HG03521 (cell line): ENCODE data around the gene TPM1.

Experiments
- ATAC-seq: cut with Tn5 transposase; IDR thresholded peaks from one replicate; pipeline ENCODE4 v1.9.1; 2021; ENCODE audit warnings: mild to moderate bottlenecking, moderate library complexity; ENCODE audit not compliant: unreplicated experiment

The TPM1 gene

DNA sequence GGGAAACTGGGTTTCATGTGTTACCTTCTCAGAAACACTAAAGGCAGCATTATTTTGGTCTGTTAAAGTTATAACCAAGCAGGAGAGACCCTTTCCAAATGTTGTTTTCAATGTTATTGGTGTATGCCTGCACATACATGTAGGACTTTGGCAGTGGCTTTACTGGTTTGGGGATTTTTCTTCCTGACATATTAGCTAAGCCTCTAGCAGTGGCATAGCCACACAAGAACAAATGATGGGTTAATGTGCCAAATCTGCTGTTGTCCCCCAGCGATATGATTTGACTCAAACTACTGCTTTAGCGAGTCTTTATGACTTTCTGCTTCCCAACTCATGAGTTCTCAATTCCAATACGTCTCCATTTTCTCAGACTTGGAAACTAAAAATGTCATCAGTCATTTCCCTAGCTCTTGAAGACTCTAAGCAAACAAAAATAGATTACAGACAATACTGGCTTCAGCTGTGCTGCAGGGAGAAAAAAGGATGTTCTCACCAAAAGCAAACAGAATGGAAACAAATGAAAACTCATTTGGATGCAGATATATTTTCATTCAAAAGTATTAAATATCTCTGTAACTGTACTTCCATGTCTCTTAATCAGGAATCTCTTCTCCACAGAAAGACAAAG is 29.6 kb downstream of the TPM1 start:
- no peak for ATAC-seq

DNA sequence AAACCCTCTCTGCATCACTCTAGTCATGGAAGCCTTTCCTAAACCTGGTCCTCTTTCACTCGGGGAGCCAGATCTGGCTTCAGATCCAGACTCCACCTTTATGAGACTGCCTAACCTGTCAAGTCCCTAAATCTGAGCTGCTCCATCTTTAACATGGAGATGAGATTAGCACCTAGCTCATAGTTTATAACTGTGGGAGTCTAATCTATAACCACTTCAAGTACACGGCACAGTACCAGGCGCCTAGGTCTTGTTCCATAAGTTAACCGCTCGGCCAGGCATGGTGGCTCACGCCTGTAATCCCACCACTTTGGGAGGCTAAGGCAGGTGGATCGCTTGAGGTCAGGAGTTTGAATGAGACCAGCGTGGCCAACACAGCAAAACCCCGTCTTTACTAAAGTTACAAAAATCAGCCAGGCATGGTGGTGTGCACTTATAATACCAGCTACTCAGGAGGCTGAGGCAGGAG is 30.3 kb downstream of the TPM1 start:
- ATAC-seq, result no peak

DNA sequence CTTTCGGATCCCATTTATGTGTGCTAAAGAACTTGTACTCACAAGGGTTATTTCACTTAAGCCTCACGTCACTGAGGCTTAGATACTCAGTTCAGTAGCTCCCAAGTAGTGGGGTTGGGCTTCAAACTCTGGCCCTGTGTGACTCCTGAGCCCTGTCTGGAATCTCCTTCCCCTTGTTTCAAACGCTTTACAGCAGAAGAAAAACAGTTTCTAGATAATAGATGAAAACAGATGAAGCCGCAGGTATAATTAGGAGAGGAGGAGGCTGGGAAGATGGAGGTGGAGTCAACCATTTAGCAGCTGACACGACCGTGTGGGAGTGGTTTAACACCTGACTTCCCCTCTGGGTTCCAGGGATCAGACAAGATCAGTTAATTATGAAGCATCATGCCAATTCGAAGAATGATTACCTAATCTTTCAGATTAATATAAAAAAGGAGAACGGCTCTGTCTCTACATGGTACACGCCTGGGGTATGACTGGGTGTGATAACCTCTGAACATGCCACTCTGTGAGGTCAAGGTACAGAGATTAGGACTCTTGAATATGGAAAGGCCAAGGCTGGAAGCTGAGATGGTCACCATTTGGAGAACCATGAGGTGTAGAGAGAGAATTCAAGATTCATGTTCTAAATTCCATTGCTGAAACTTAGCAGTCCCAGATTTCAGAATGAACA is 31.1 kb downstream of the TPM1 start:
- no peak for ATAC-seq

DNA sequence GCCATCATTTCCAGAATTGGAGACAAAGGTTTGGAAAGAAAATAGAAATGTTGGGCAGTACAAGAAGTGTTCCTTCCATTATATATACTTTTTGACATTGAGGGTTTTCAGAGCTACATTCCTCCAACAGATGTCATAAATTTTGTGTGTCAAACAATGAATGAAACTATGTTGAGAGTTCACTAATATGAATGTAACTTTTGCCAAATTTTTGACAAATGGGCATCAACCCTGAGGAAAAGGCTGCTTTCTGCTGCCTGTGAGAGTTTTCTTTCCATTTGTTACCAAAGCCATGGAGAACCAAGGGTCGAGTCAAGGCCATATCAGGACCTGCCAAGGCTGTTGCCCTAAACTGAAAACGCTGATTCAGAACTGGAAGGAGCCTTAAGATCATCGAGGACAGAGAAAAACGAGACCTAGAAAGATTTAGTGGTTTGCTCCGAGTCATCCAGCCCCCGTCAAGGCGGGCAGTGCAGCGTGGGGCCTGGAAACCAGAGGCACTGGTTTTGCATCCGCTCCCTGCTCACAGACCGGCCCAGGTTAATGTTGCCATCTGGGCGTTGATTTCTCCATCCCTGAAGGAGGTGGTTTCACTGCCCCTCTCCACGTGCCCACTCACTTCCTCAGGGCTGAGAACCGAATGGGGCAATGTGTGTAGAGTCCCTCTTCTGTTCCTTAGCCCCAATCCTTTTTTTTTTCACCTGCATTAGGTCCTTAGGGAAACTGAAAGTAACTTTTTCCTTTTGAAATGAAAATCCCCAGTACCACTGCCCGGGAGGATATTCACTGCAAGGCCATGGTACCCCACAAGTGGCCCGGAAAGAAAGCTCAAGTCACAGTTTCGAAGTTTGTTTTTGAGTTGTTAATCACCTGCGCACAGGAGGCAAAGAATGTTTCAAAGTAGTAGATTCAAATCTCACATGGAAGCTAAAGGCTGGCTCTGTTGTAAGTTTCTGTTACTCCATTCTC is 32.8 kb downstream of the TPM1 start:
- no peak for ATAC-seq

DNA sequence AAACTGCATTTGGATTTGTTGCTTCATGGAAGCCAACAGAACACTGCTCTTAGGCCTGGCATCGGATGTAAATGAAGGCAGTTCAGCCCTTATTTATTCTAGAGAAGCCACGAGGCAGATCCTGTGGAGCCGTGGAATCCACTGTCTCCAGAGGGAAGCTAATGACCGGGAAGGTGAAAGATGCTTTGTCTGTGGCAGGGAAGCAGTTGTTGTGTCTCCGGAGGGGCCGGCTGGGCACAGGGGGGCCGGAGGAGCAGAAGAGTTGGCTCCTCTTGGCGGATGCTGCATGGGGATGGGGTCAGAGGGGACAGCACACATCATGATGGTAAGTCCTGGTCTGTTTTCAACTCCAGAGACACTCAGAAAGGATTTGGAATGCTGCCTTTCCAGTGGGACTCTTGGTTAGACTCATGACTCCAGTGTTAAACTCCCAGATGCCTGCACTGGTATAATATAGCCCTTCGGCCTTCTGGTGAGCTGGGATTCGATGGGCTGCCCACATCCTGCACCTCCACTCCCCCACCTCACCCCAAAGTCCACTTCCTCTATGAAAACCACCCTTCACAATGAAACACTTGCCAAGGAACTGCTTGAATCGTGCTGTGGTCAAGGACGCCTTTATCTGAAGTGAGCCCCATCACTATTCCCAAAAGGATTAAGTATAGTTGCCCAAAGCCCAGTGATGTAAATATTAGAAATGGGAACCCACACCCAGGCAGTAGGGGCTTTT is 33.6 kb downstream of the TPM1 start:
- ATAC-seq, result no peak

DNA sequence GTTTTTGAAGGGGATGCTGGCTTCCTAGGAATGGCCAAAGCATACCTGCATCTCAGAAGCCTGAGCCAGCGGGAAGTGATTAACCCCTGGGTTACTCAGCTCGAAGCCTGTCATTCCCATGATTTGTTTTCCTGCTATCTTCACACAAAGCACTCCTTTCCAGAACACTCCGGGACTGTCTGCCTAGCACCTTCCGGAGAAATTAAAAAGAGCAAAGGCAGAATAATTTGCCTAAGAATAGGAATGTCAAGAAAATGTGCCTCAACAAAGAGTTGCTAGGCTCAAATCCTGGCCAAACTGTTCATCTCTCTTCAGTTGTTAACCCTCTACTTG is 34.1 kb downstream of the TPM1 start:
- no peak for ATAC-seq

DNA sequence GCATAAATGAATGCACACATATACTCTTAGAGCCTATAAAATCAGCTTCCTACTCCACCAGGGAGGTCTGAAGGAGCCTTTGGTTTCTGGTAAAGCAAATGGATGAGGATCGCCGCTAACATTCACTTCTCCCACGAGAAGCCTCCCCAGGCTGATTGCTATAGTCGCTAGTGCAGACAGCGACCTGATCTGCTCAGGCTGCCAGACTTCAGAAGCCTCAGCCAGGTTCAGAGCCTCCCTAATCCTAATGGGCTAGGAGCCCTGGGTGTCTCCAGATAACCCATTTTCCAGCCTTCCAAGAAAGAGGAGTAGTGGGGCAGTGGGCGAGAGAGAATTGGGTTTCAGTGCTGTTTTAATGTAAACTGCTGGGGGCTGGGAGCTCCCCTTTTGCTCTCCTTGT is 35.4 kb downstream of the TPM1 start:
- ATAC-seq, result no peak

DNA sequence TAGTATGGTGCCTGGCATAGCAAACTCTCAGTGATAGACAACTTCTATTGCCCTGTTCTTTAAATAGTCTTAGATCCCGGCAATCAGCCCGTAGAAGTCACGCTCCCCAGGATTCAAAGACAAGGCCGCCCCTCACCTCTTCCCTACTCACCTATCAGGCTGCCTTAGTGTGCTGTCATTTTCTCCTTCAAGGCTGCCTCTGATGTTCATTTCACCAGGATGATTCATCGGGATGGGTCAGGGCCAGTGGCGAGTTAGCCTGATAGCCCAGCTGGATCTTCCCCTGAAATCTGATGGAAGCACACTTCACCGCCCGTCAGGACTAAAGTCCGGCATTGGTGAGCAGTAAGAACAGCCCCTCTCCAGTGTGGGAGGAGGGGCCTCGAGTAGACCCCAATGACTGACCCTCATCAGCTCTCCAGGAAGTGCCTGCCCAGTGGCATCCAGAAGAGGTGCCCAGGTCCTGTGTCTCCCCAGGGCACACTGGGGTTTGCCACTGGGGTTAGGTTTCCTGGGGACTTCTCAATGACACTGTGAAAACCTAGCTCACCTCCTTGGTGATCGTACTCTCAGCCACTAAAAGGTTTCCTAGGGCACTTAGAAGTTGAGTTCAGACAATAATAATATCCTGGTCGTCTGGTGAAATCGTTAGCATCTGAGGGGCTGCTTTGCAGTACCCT is 37.5 kb downstream of the TPM1 start:
- ATAC-seq, result no peak

DNA sequence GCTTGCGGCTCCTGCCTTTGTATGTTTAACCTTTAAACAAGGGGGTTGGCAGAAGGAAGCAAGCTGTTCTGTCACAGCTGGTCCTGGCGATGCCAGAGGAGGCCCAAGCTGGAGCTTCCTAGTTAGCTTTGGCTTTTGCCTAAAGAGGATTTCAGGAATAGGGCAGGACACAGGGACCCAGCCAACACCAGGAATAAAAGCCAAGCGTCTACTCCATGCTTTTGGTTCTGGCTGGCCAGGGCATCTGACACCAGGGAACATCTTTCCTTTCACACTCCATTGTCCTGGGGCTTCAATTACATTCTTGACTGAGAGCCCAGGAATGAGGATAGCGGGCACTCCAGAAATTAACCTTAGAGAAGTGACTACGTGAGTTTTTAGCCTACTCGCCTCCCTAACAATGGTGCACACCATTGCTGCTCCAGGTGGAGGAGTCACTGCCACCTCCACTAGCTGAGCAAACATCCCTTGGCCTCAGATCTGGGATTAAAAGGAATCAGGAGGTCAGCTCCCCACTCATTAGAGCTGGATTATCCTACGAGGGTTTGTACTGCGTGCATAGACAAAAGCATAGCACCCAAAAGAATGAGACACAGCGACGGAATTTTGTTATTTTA is 38.2 kb downstream of the TPM1 start:
- ATAC-seq, result no peak

DNA sequence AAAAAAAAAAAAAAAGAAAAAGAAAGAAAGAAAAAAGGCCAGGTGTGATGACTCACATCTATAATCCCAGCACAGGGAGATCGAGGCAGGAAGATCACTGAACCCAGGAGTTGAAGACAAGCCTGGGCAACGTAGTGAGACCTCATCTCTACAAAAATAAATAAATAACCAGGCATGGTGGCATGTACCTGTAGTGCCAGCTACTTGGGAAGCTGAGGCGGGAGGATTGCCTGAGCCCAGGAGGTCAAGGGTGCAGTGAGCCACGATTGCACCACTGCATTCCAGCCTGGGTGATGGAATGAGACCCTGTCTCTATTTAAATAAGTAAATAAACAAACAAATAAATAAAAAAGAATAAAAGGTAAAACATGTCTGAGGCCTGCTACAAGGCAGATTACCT is 39.8 kb downstream of the TPM1 start:
- ATAC-seq, result no peak

DNA sequence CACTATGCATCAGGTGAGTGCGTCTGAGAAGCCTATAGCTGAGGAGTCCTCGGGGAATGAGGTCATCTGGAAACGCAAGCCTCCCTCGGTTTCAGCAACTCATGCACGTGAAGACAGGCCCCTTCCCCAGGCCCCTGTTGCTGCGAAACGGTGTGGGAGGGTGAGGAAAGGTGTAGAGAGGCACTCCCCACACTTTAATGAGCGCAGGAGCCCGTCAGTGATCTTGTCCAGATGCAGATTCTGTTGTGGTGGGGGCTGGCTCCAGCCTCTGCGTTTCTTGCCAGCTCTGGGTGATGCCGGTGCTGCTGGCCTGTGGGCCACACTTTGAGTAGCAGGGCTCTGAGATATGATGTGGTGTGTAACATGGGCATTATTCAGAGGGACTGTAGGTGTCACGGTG is 40.5 kb downstream of the TPM1 start:
- no peak for ATAC-seq

DNA sequence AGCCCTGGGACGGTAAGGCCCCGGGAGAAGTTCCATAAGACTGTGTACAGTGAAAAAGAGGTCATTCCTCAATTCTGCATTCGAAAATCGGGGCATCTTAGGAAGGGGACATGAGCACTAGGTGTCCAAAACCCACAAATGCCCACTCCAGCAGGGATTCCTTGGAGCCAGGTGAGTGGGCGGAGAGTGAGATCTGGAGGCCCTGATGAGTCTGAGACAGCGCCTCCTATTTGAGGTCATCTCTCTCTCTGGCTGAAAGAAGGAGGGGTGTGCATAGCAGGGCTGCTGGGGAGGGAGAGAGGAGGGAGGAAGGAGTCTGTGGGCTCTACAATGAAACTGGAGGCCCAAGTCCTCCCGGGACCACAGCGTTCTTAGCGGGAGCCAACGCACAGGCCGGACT is 41.0 kb downstream of the TPM1 start:
- ATAC-seq, result no peak

DNA sequence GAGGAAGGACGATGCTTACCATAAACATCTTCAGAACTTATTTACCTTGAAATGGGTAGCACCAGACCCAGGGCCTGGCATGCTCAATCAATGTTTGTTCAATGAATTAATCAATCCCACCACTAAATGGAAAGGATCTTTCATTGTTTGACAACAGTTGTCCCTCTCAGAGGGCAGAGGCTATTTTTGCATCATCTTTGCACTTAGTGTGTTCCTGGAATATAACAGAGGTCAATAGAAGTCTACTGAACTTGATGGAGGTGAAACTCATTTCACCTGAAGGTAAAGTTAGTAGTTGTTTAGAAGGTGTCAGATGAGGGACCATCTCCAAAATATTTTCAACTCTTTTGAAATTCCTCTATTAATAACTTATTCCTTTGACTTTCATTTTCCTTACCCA is 42.3 kb downstream of the TPM1 start:
- no peak for ATAC-seq

DNA sequence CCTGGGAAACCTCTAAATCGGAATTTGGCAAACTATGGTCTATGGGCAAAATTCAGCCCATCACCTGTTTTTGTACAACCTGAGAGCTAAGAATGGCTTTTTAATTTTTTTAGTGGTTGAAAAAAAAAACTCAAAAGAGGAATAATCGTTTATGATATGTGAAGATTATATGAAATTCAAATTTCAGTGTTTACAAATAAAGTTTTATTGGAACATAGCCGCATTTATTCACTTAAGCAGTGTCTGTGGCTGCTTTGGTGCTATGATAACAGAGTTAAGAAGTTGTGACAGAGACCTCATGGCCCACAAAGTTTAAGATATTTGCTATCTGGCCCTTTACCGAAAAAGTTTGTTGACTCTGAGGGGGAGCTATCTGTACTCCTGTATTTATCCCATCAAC is 42.7 kb downstream of the TPM1 start:
- no peak for ATAC-seq

DNA sequence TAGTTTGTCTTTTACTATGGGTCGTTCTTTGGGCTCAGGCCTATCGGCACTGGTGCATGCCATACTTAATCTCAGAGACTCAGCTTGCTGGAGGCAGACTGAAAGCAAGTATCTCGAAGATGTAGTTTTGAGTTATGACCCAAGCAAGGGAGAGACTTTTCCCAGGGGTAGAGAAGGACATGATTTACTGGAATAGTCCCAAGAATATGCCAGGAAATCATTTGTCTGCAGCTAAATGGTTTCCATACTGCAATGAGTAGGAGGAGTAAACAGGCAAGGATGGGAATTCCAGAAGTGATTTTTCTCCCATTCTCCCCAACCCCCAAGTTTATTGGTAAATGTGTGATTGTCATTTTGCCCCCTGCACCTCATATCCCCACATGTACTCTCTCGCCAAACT is 43.7 kb downstream of the TPM1 start:
- ATAC-seq, result no peak

DNA sequence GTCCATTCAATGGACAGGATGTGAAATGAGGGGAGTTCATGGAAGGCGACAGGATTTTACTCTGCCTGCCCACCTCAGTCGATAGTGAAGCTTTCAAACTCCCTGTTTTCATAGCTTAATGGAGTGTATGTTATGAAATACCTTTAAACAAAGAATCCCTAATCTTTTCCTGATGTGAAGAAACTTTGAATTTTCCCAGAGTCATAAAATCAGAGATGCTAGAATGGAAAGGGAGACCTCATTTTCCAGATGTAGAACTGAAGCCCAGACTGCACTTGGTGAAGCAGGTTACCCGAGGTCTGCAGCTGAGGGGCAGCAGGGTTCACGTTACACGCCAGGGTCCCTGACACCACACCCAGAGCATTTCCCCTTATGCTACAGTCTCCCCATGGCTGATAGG is 44.4 kb downstream of the TPM1 start:
- ATAC-seq, result no peak

DNA sequence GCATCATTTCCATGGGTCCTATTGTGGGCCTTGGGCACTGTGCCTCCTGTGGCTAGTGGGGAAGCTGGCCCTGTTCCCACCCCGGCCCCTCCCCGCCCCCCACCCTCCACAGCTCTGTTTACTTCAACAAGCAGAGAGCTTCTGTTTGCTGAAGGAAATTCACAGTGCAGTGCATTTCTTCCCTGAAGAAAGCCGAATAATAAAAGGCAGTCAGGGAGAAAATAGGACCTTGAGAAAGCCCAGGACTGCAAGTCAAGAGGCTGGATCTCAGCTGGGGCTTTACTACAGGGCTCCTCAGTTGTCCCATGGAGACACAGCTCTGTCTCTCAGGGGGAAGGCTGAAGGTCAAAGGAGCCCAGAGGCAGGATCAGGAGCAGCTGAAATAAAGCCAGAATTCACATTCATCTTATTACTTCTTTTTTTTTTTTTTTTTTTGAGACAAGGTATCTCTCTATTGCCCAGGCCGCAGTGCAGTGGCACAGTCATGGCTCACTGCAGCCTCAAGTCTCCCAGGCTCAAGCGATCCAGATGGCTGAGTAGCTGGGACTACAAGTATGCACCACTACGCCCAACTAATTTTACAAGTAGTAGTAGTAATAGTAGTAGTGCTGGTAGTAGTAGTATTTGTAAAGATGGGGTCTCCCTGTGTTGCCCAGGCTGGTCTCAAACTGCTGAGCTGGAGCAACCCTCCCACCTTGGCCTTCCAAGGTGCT is 46.1 kb downstream of the TPM1 start:
- no peak for ATAC-seq

DNA sequence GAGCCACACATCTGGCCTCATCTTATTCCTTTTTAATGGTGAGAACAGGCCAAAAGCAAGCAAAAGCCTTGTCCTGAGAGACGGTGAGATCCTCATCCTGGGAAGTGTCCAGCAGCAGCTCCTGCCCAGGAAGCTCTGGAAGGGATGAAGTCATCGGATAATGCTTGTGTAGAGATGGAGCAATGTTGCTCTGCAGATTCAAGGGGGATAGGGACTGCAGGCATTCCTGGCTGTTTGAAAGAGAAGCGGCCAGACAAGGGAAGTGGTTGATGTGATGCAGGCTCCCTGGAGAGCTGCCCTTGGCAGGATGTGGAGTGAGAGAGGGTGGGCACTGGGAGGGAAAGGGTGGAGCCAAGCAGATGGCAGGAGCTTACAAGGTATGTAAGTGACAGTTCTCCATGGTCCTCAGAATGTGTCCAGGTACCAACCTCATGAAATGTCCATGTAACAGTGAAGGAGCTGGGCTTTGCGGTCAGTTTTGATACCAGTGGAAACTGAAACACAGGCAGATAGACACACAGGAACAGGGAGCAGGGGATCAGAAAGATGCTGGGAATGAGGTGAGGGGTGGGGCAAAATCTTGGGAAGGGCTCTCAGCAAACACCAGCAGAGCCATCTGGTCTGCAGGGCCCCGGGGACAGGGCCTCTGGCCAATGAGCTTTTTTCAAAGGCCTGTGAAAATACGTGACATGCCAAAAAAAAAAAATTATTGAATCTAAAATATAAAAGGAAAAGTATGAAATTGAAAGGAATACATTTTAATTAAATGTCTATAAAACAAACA is 46.9 kb downstream of the TPM1 start:
- ATAC-seq, result no peak

DNA sequence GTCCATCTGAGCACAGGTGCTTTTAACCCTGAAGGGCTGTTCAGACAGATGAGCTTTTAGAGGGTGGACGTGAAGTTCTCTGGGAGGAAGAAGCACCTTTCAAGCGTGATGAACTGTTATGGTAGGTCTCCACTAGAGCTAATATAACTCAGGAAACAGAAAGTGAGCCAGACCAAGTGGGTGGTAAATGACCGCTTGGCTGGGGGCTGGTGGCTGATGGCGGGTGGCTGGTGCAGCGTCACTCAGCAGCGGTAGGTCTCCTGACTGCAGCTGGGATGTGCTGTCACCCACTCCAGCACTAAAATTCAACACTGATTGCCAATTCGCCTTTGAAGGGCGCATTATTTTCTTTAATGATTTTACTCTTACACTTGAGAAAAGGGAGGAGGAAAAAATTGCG is 47.9 kb downstream of the TPM1 start:
- no peak for ATAC-seq
